Measurements from ENCODE around the gene RELN.

GRCh38 chr7:104032486-104032885, 43.0 kb upstream of the RELN start:
- TF ChIP-seq, protein P1, sequence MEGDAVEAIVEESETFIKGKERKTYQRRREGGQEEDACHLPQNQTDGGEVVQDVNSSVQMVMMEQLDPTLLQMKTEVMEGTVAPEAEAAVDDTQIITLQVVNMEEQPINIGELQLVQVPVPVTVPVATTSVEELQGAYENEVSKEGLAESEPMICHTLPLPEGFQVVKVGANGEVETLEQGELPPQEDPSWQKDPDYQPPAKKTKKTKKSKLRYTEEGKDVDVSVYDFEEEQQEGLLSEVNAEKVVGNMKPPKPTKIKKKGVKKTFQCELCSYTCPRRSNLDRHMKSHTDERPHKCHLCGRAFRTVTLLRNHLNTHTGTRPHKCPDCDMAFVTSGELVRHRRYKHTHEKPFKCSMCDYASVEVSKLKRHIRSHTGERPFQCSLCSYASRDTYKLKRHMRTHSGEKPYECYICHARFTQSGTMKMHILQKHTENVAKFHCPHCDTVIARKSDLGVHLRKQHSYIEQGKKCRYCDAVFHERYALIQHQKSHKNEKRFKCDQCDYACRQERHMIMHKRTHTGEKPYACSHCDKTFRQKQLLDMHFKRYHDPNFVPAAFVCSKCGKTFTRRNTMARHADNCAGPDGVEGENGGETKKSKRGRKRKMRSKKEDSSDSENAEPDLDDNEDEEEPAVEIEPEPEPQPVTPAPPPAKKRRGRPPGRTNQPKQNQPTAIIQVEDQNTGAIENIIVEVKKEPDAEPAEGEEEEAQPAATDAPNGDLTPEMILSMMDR (IDR thresholded peaks at IDR 0.05; ENCODE audit: low read length) = no peak
- TF ChIP-seq EZH2 (IDR thresholded peaks at IDR 0.05; ENCODE audit: borderline replicate concordance, low read length) = no peak

All from OCI-LY1 (cell line).